AG04450 (cell line): ENCODE results near the gene CCSER1. TPM values are rescaled to one million over a fixed set of nuclear protein-coding genes. Genes with fewer than 3 reads are reported as not detected.
"Not testable (repeated sequence)": the region's sequence is repeated elsewhere in the genome, so short reads cannot be mapped to it uniquely, and the experiment has no call there.

Source experiments
- CTCF ChIA-PET: fragments of 300-600, 350-600 bp; formaldehyde crosslinking; extraction: SDS; loops from one replicate; lab custom pipeline; 2022; ENCODE audit warnings: antibody characterized with exemption, inconsistent platforms; lab: Charles Lee
- POLR2A ChIA-PET: fragments of 350-600 bp; formaldehyde crosslinking; extraction: SDS; loops from one replicate; lab custom pipeline; 2021; ENCODE audit warnings: antibody characterized with exemption, inconsistent platforms; lab: Yijun Ruan, JAX
- DNase-seq: peaks from one replicate; pipeline ENCODE4 v3.0.0-alpha.2; 2011; ENCODE audit warnings: low read depth, low spot score
- H3K27ac ChIP-seq: one replicate; pipeline ENCODE4 v1.5.1; 2012; ENCODE audit warnings: low read depth, low read length, control low read depth
- H3K27me3 ChIP-seq: one replicate; pipeline ENCODE4 v1.6.0; 2012; ENCODE audit warnings: low read length; ENCODE audit not compliant: control insufficient read depth, insufficient read depth
- H3K4me3 ChIP-seq: 2 replicates; pipeline ENCODE4 v1.5.1; 2011; ENCODE audit warnings: mild to moderate bottlenecking, low read depth, low read length, control low read depth
- H3K9me3 ChIP-seq: 2 replicates; pipeline ENCODE4 v1.5.1; 2012; ENCODE audit warnings: low read length; ENCODE audit not compliant: control insufficient read depth, insufficient read depth
- CTCF ChIP-seq: IDR thresholded peaks from 2 replicates; pipeline ENCODE4 v1.5.1; 2011; ENCODE audit warnings: low read depth, low read length, control low read depth, inconsistent platforms
- polyA plus RNA-seq: library from polyadenylated mRNA; depleted of rRNA; stranded (reverse); fragments of >200 nt; gene quantifications from 2 replicates; pipeline ENCODE4 v1.2.3, GENCODE V29; 2011

CCSER1 gene
- polyA plus RNA-seq, 1 experiment: not detected

- TF ChIP-seq CTCF: no peak
- ChIA-PET CTCF (no interaction called here), POLR2A (no interaction called here)
- DNase-seq: no peak
- Histone ChIP-seq H3K27me3 (no peaks in the 10 kb centered on the region), H3K27ac (no peak overlapping the region), H3K9me3 (peaks cover 8% of the 10 kb centered on the region; the same call in 1 of the 2 replicates), H3K4me3 (no peak overlapping the region)
These were observed 1494.3 kb downstream of the CCSER1 start for GRCh38 chr4:91621446-91621845.

DNA sequence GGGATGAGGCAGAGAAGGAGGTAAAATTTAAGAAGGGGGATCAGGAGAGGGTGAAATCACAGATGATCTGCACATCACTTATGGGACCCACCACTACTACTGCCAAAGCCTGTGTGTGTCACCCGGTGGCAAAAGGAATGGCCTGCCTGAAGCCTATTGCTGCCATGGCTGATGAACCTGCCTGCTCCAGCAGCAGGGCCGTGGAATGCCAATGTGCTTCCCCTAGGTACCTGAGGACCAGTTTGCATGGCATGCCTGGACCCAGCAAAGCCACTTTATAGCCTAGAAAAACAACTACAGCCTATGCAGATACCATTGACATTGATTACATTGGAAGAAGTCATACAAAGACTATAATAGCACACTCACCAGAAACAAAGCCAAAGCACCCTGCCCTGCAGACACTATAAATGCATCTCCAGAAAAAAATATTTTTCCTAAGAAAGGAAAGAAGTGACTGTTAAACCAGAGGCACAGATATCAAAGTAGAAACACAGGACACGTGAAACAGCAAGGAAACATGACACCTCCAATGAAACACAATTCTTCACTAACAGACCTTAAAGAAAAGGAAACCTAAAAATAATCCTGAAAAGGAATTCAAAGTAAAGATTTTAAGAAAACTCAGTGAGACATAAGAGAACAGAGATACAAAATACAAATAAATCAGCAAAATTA lies 1495.9 kb downstream of the CCSER1 start:
- no peaks in the 10 kb centered on the region for H3K27me3 ChIP-seq
- H3K27ac ChIP-seq: no peak overlapping the region
- CTCF ChIA-PET: no interaction called here
- POLR2A ChIA-PET: no interaction called here
- H3K9me3 ChIP-seq: peaks cover 8% of the 10 kb centered on the region; the same call in 1 of the 2 replicates
- no peak overlapping the region for H3K4me3 ChIP-seq
- TF ChIP-seq CTCF: no peak
- no peak for DNase-seq

GRCh38 chr4:91623603-91623967 lies 1496.4 kb downstream of the CCSER1 start:
- DNase-seq, H3K4me3 ChIP-seq, H3K27me3 ChIP-seq, POLR2A ChIA-PET, H3K27ac ChIP-seq, H3K9me3 ChIP-seq, CTCF ChIA-PET: not testable (repeated sequence)

DNA sequence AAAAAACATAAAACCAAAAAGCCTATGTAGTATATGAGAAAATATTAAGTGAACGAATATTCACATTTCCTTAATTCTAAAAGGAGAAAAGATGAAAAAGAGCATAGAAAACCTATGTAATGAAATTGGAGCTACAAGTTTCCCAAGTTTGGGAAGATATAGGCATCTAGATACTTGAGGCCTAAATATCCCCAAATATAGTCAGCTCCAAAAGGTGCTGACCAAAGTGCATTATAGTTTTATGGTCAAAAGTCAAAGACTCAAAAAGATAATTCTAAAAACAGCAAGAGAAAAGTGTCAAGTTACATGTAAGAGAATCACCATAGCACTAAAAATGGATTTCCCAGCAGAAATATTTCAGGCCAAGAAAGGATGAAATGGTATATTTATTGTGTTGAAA lies 1502.9 kb downstream of the CCSER1 start:
- POLR2A ChIA-PET: no interaction called here
- CTCF ChIA-PET: no interaction called here
- Histone ChIP-seq H3K27ac (no peak overlapping the region), H3K4me3 (no peak overlapping the region), H3K27me3 (no peaks in the 10 kb centered on the region), H3K9me3 (peaks cover 2% of the 10 kb centered on the region; the same call in 1 of the 2 replicates)
- no peak for DNase-seq
- TF ChIP-seq CTCF: no peak

- Histone ChIP-seq H3K4me3 (no peak overlapping the region), H3K27ac (no peak overlapping the region), H3K27me3 (no peaks in the 10 kb centered on the region), H3K9me3 (no peaks in the 10 kb centered on the region)
- ChIA-PET POLR2A (no interaction called here), CTCF (no interaction called here)
- TF ChIP-seq CTCF: no peak
- no peak for DNase-seq
These were observed 1503.6 kb downstream of the CCSER1 start for GRCh38 chr4:91630764-91631163.

GRCh38 chr4:91631335-91631734 lies 1504.1 kb downstream of the CCSER1 start:
- Histone ChIP-seq H3K9me3 (no peaks in the 10 kb centered on the region), H3K4me3 (no peak overlapping the region), H3K27me3 (no peaks in the 10 kb centered on the region), H3K27ac (no peak overlapping the region)
- DNase-seq: no peak
- CTCF ChIA-PET: no interaction called here
- TF ChIP-seq CTCF: no peak
- POLR2A ChIA-PET: no interaction called here
